ENCODE data around the gene CRB2.
"Not testable (repeated sequence)": the region's sequence is repeated elsewhere in the genome, so short reads cannot be mapped to it uniquely, and the experiment has no call there.

Gene CRB2

DNA sequence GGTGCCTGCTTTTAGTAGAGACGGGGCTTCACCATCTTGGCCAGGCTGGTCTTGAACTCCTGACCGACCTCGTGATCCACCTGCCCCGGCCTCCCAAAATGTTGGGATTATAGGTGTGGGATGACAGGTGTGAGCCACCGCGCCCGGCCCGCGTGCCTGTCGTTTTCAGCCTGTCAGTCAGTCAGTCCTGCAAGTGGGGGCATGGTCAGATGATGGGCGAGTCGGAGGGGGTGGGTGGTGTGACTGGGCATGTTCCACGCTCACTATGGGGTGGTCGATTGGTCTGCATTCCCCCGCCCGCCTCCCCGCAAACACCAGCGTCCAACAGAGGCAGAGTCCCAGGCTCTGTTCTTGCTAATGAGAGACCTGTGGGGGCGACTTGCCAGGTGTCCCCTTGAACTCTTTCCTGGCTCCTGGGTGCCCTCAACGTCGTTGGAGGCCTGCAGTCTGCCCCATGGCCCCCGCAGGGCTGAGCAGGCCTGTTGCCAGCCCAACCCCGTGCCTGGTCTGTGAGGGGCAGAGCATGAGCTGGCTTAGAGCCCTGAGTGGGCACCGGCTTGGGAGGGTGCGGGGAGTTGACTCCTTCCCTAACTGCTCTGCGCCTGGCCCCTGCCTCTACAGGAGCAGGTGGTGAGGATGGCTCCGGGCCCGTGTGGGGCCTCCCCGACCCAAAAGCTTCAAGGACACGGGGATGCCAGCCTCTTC, 23.1 kb downstream of the CRB2 start:
- DNase-seq (ENCODE audit: low read depth in 3 of 3, low spot score in 1 of 3), result no peak

DNA sequence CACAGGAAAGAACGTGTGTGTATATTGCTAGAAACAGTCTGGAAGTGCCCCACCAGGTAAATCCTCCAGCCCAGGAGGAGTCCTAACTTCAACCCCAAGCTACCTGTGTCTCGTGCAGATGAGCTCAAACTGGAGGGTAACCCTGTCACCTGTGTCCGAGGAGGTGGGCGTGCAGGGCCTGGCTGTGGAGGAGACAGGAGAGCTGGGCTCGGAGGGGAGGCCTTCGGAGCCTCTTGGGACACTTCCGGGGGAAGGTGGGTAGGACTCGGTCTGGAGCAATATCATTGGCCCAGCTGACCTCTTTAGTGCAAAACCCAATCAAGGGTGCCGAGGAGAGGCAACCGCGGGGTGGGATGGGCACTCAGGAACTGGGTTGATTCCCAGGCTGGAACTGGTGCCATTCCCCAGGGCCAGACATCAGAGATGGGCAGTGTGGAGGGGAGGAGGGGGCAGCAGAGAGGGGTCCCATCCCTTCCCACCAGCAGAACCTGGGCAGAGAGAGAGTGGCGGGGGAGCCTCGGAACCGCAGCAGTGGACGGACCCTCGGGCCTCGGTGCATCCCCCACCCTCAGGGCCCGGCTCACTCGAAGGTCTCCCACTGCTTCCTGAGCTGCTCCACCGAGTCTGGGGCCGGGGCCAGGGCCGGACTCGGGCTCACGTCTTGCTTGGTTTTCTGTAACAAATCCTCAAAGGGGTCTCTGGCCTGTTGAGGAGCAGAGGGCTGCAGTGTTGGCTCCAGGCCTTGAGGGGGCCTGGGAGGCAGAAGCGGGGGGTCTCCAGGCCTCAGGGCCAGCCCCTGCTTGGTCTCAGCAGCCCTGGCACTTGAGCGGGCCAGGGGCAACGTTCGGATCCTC, 25.1 kb downstream of the CRB2 start:
- no peak for DNase-seq (ENCODE audit: low read depth in 3 of 3, low spot score in 1 of 3)

DNA sequence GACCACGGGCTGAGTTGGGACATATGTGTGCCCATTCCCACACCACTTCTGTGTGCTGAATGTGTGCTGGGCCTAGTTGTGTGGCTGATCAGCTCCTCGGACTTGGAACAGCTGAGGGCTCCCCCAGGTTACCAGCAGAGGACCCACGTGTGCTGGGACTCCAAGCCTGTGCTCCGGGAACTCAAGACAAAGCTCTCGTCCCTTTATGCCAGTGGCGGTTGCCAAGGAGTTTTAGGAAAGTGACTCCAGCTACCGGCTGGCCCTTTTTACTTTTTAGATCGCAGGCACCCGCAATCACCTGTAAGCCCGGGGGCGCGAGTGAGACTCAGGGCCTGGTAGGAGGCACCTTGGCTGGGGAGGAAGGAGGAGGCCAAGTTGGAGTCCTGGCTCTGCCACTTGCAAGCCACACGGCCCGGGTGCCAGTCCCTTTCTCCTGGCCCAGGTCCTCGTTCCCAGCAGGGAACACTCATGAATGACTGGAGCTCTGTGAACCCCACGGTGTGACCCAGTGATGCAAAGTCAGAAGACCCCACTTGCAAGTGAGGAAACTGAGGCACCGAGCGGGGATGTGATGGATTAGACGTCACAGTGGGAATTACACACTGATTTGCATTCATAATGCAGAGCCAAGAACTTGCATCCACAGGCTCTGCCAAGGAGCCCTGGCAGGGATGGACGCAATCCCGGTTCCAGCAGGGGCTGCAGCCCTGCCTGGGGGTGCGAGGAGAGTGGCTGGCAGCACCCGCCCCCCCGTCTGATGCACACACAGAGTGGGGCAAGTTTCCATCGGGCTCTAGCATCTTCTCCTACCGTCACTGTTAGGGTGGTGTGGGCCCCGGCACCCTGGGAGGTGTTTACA, 26.9 kb downstream of the CRB2 start:
- no peak for DNase-seq (ENCODE audit: low read depth in 3 of 3, low spot score in 1 of 3)

DNA sequence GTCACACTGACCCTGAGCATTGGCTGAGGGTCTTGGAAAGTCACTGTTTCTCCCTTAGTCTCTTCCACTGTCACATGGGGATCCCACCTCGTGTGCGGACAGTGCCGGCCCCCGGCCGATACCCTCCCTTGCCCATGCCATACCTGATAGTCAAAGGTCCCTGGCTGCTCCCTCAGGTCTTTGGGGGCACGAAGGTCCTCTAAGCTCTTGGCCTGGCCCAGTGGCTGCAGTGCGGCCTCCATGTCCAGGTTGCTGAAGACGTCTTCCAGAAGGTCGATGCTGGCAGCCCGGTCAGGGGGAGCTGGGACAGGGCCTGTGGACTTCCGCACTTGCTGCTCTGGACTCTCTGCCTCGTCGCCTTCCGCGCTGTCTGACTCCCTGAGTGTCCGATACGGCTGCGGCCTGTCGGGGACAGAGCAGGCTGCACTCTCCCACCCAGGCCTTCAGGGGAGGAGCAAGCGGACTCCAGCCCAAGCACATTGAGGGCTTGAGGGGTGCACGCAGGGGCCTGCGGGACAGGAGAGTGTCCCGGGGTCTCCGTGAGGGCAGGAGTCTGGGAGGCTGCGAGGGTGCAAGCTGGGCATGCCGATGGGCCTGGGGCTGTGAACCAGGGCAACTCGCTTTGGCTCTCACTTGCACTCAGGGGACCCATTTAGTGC, 27.6 kb downstream of the CRB2 start:
- DNase-seq (ENCODE audit: low read depth in 3 of 3, low spot score in 1 of 3), result no peak

DNA sequence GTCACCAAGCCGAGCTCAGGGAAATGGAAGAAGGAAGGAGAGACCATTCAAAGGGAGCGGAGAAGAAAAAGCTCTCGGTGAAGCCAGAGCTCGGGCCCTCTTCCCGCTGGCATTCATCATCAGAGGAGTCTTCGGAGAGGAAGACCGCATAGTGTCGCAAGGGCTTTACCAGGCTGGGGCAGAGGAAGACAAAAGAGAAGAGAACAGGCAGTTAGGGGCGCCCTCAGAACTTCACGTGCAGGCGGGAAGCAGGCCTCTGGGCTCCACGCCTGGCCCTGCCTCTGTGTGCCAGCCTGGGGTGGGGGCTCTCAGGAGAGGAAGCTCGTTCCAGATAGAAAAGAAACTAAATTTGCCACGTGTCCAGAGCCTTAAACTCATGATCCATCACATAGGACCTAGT, 31.7 kb downstream of the CRB2 start:
- DNase-seq (ENCODE audit: low read depth in 3 of 3, low spot score in 1 of 3), result no peak

DNA sequence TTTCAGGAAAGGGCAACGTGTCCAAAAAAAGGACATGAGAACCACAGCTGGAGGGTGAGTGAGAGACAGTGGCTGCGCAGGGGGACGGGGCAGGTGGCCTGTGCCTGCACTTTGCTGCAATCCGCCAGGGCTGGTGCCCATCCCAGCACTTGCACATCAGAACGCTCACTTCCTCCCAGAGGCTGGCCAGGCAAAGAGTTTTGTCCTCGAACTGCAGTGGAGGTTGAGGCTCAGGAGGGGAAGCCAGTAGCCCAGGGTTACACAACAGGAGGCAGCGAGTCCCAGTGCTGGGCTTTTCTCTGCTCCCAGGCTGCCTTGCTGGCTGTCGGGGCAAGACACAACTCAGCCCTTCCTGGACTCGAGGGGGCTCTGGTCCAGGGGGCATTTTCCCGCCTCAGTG, 33.1 kb downstream of the CRB2 start:
- no peak for DNase-seq (ENCODE audit: low read depth in 3 of 3, low spot score in 1 of 3)

DNA sequence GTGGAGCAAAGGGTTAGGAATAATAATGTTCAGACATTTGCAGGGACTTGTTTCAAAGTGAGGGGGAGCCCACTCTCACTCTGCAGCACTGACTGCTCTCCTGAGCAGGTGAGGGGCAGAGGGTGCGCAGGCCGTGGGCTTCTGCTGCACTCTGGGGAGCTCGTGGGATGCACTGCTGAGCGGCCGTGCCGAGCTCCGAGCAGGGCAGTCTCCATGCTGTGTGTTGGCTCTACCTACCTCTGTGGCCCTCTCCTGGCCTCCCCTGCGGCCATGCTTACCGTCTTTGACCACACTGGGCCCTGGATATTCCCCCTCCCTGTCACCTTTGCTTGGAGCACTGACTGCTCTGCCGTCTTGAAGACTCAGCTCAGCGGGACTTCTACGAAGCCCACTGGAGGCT, 33.7 kb downstream of the CRB2 start:
- DNase-seq (ENCODE audit: low read depth in 3 of 3, low spot score in 1 of 3), result no peak

DNA sequence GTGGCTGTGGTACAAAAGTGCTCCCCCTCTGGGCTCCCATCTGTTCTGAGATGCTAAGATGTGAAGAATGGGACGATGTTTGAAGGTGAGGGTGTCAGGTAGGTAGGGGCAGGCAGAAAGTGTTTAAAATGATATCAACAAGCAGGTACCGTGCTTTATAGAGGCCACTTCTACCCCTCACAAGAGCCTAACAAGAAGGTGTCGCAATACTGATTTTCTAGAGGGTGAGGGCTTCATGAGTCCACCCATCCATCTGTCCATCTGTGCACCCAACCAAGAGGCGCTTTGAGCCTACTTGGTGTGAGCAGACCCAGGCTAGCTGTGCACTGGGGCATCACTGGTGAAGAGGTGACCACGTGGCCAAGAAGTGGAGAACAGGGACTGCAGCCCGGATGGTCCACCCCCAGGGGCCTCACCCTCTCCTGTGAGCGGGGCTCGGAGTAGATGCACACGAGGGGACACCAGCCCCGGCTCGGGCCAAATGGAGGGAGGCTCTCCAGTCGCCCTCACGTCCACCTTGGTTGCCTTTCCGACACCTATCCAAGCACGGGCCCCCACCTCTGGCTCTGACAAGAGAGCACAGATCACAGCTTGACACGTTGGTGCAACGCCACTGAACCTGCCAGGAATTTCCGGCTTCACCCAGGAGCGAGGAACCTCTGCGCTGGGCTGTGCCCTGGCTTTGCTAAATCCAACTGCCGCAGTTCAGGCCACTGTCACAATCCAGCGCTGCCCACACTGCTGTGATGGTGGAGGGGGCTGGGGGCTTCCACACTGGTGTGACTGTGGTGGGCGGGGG, 34.5 kb downstream of the CRB2 start:
- DNase-seq (ENCODE audit: low read depth in 3 of 3, low spot score in 1 of 3), result no peak

DNA sequence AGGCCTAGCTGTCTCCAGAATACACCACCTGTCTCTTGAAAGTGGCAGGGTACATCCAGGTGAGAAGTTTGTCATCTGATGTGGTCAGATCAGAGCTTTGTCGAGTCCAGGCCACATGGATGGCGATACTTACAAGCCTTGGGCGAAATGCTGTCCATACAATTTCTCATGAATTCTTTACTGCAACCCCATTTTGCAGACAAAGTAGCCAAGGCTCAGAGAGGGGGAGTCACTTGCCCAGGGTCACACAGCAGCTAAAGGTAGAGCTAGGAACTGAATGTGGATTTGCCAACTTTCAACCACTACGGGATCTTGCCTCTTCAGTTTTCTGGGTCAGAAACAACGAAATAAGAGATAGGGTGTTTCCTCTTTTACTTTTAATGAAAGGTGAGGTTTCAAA, 35.2 kb downstream of the CRB2 start:
- DNase-seq (ENCODE audit: low read depth in 3 of 3, low spot score in 1 of 3), result no peak

DNA sequence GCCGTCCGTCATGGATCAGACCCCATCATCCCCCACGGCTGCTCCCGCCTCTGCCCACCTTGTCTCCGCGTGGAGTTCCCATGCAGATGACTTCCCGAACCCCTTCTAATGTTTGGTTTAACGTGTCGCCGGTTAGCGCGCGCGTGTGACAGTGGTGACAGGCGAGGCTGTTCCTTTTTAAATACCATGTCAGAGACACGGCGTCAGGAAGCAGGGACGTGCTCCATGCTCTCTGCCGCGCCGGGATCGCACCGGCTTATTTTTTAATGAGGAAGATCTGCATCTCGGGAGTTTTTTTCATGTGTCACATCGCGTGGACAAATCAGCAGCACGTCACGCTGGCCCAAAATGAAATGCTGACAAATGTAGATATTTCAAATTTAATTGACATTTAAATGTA, 35.9 kb downstream of the CRB2 start:
- DNase-seq (ENCODE audit: low read depth in 3 of 3, low spot score in 1 of 3), result no peak

DNA sequence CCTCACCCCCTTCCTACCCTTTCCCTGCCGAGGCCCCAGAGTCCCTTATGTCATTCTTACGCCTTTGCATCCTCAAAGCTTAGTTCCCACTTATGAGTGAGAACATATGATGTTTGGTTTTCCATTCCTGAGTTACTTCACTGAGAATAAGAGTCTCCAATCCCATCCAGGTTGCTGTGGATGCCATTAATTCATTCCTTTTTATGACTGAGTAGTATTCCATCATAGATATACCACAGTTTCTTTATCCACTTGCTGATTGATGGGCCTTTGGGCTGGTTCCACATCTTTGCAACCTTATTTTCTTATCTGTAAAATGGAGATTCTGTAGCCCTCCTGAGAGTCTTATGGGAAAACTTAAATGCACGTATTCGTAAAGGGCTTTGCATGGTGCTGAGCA, 36.8 kb downstream of the CRB2 start:
- DNase-seq (ENCODE audit: low read depth in 3 of 3, low spot score in 1 of 3), result no peak

DNA sequence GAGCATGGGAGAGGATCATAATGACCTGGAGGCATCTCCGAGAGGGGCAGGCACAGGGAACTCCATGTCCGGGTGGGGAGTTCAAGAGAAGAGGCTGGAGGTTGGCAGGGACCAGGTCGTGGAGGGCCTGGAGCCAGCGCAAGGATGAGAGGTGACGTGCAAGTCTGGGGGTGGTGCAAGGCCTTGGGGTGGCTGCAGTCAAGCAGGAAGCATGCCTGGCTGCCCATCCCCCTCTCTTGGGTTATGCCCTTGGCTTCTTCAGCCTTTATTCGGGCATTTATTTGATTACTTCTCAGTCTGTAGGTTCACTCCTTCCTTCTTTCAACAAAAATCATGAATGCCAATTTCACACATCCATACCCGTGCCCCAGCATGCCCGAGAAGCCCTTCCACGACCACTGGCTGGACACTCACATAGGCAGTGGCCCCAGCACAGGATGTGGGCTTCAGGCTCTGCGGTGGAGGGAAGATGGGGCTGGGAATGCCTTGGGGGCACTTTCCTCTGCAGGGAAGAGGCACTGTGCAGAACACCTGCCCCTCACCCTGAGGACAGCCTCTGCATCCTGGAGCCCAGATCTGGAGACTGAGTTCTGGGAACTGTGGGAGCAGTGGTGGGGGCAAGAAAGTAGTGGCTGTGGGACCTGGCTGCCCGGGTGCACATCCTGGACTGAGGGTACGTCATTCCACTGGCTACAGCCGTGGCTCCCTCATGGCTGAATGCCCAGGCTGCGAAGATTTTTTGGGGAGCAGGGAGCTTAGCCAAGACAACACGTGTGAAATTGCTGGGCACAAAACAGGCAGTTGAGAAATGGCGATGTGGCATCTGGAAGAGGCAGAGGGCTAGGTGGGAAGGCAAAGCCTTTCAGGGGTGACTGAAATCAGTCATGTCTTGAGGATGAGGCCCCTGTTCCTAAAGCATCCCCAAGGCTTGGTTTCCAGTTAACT, 38.6 kb downstream of the CRB2 start:
- no peak for DNase-seq (ENCODE audit: low read depth in 3 of 3, low spot score in 1 of 3)

DNA sequence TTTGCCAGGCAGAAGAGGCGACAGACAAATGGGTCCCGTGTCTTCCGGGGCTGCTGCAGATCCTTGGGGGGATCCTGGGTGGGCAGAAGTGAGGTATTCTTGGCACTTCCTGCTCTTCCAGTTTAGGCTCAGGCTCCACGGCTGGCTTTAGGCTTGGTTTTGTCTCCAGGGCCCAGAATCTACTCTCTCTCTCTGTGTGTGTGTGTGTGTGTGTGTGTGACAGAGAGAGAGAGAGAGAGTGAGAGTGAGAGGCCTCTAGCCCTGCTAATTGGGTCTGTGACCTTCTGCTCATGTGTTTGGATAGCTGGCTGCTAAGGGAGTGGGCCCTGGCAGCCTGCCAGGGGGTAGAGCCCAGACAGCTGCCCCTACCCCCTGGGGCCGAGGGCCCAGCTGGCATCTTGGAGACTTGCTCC, 39.3 kb downstream of the CRB2 start:
- no peak for DNase-seq (ENCODE audit: low read depth in 3 of 3, low spot score in 1 of 3)

DNA sequence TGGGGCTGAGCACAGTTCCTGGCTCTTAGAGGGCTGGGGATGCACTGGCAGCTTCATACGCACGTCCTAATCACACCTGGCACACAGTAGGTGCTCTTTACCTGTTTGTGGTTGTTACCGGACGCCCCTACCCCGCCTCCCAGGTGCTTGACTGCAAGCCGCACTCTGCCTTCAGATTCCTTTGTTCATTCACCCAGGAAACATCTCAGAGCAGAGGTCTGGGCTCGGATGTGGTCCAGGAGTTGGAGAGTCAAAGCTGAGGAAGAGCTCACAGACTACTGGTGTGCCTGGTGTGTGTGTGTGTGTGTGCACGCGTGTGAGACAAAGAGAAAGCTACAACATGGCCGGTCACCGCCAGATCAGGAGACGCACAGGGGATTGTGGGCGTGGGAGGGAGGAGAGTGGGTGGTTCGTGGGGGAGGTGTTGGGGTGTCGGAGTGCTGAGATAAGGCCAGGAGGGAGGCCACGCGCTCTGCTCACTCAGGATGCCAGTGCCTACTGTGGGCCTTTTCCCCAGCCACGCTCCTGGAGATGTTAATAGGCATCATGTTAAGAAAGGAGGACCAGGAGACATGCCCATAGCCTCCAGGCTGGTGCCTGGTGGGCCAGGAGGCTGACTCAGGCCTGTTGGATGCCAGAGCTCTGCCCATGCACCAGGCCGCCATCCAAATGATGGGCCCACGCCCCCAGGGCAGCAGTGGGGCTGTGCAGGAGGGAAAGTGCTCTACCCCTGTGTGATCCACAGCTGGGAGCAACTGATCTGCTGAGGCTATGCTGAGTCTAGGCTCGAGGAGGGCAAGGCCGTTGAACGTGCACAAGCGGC, 39.9 kb downstream of the CRB2 start:
- DNase-seq (ENCODE audit: low read depth in 3 of 3, low spot score in 1 of 3), result no peak

DNA sequence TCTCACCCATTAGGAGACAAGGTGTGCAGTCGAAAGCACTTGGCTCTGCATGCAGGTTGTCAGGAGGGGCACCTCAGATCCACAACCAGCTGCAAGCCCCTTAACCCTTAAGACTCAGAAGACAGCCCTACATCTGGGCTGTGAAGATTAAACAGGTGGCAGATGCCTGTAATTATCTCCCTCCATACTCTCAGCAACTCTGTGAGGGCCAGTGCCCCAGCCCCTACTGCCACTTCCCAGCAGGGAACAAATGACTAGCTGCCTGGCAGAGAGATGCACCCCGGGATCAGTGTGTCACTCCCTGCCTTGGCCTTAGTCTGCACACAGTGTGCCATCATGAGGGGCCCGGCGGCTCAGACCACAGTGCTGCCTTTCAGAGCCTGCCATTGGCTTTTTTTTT, 42.0 kb downstream of the CRB2 start:
- no peak for DNase-seq (ENCODE audit: low read depth in 3 of 3, low spot score in 1 of 3)

DNA sequence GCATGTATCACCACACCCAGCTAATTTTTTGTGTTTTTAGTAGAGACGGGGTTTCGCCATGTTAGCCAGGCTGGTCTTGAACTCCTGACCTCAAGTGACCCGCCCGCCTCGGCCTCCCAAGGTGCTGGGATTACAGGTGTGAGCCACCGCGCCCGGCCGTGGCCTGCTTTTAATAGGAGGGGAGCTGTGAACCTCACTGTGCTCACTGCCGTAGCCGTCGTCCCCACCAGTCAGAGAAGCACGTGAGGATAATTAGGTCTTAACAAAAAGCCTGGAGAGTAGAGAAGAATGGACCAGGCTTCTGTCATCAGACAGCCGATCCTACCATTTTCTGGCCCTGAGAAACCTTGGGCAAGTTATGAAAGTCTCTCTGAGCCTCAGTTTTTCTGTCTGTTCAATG, 42.9 kb downstream of the CRB2 start:
- not testable (repeated sequence) for DNase-seq (ENCODE audit: low read depth in 3 of 3, low spot score in 1 of 3)

DNA sequence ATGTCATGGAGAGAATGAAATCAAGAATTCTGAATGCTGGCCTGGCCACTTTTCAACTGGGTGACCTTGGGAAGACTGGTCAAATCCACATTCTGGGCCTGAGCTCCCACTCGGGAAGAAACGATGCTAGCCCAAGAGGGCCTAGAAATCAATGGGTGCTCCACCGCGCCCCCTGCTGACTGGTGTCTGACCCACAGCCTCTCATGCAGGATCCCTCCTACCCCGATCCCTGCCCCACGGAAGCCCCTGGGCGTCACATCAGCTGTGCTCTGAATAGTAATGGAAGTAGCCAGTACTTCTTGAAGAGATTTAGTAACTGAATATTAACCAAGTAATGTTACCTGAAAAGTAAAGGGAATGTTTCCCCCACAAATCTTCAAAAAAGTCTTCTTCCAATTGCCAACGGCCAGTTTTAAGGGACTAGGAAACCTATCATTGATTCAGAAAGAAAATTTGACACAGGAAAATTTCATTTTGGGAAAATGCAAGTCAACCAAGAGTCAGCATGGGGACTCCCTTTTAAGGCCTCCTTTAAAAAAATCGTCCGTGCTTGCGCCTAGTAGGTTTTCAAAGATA, 43.9 kb downstream of the CRB2 start:
- DNase-seq (ENCODE audit: low read depth in 3 of 3, low spot score in 1 of 3), result no peak

DNA sequence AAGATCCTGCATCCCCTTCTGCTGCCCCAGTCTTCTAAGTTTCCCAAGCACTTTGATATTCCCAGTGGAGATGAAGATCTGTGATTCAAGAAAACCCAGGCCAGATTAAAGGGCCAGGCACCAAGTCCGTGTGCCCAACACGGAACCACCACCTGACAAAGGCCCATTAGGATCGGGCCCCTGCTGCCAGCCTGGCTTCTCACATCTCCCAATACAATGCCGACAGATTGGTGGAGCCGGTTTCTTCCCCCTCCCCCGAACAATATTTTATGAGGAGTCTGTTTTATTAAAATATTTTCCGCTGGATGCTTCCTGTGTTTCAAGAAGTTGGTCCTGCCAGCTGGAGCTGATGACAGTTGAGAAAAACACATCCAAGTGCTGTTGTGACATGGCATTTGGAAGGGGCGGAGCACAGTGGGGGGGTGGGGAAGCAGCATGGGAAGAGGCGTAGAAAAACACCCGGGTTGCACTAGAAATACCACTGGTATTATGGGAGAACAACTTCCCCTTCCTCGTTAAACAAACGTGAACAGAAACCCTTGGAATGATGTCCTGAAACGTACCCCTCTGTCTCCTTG, 45.0 kb downstream of the CRB2 start:
- DNase-seq (ENCODE audit: low read depth in 3 of 3, low spot score in 1 of 3), result no peak
